H1 (cell line): ENCODE measurements around the gene MIPEP. TPM values are rescaled to one million over a fixed set of nuclear protein-coding genes. Genes with fewer than 3 reads are reported as not detected.
A peak's percentile ranks its signal among the peaks of the same experiment; 100 is the strongest.

Source experiments
- ATF3 ChIP-seq: IDR thresholded peaks from 2 replicates; pipeline ENCODE4 v1.6.1; 2011; ENCODE audit warnings: low read depth, mild to moderate bottlenecking, low read length; ENCODE audit not compliant: insufficient read depth
- BCL11A ChIP-seq, 2 experiments: IDR thresholded peaks; one replicate each; pipeline ENCODE4 v1.6.1; 2011; ENCODE audit warnings: low read depth in 2 of 2, low read length in 2 of 2, mild to moderate bottlenecking in 2 of 2
- CHD1 ChIP-seq: IDR thresholded peaks from 2 replicates; pipeline ENCODE4 v1.6.1; 2012; ENCODE audit warnings: low read depth, low read length, improper control_type of control experiment
- CREB1 ChIP-seq: IDR thresholded peaks from 2 replicates; pipeline ENCODE4 v1.6.1; 2012; ENCODE audit warnings: inconsistent platforms
- CTCF ChIP-seq, 3 experiments: IDR thresholded peaks; 1 replicate in 2 of 3; 2 replicates in 1 of 3; pipeline versions ENCODE4 v1.5.1 to v1.6.1; 2011; ENCODE audit warnings: low read length in 3 of 3, mild to moderate bottlenecking in 3 of 3, inconsistent platforms in 2 of 3, low read depth in 1 of 3, moderate library complexity in 1 of 3; ENCODE audit not compliant: insufficient read depth in 1 of 3; ENCODE audit errors: control extremely low read depth in 1 of 3
- FOSL1 ChIP-seq: IDR thresholded peaks from 2 replicates; pipeline ENCODE4 v1.6.1; 2011; ENCODE audit warnings: mild to moderate bottlenecking, low read depth, low read length, moderate library complexity; ENCODE audit not compliant: insufficient read depth
- RNF2 ChIP-seq: fragments of 200-900, 300-1000 bp; sonication (generic); IDR thresholded peaks from 2 replicates; pipeline ENCODE4 v1.7.1; 2016; ENCODE audit warnings: borderline replicate concordance, low read depth, mild to moderate bottlenecking, antibody characterized with exemption, low read length; ENCODE audit not compliant: poor library complexity, severe bottlenecking; ENCODE audit errors: missing control alignments
- YY1 ChIP-seq: IDR thresholded peaks from 2 replicates; pipeline ENCODE4 v1.6.1; 2011; ENCODE audit warnings: low read depth, mild to moderate bottlenecking, low read length
- polyA plus RNA-seq, 7 experiments: library from polyadenylated mRNA; depleted of rRNA in 3 of 7; stranded (reverse) in 5 of 7; unstranded in 2 of 7; fragments of >200 nt in 5 of 7; fragments of 200-250 nt in 2 of 7; gene quantifications; 1 replicate in 5 of 7; 2 replicates in 1 of 7; 4 replicates in 1 of 7; pipeline versions ENCODE4 v1.2.1 to v1.2.3, GENCODE V29; 2011 to 2013; ENCODE audit warnings: missing spikeins in 2 of 7, mixed read lengths in 2 of 7
- total RNA-seq: library from RNA; stranded (reverse); fragmentation: NEBNext Ultra II Directional; extraction: Animal tissue kit (Norgen Biotek cat#: 25700); gene quantifications from 2 replicates; pipeline ENCODE4 v1.2.1, GENCODE V29; 2021

Gene MIPEP
- total and polyA plus RNA-seq, 2 of the 8 experiments (the other 6 are each of a cell fraction or from before 2014, with no cell fraction given): 24.0 to 24.2 TPM

GRCh38 chr13:23889615-23890607 lies 711 bp upstream of the MIPEP start (continued):
- TF ChIP-seq ATF3 (no peak), RNF2 (no peak), CREB1 (no peak), YY1 (peak; percentile 17; the same call in 1 of the 2 replicates), CHD1 (no peak), BCL11A (IDR thresholded peaks at IDR 0.05; ENCODE audit: low read depth in 2 of 2, low read length in 2 of 2) (no peak), CTCF (IDR thresholded peaks at IDR 0.05; ENCODE audit: control extremely low read depth in 1 of 3, insufficient read depth in 1 of 3, low read depth in 1 of 3, low read length in 3 of 3) (peak; percentile 11 to 55 (median 41)), FOSL1 (no peak)
